AG09309 (cell line): ENCODE measurements around the gene INPP5J.
"Not testable (repeated sequence)": the region's sequence is repeated elsewhere in the genome, so short reads cannot be mapped to it uniquely, and the experiment has no call there.

Experiments
- DNase-seq: peaks from one replicate; pipeline ENCODE4 v3.0.0-alpha.2; 2010; ENCODE audit warnings: low read depth
- H3K4me3 ChIP-seq: 2 replicates; pipeline ENCODE4 v1.5.1; 2011; ENCODE audit warnings: mild to moderate bottlenecking, low read depth, low read length, moderate library complexity; ENCODE audit not compliant: control insufficient read depth
- TF ChIP-seq, protein P1 (sequence below): IDR thresholded peaks from 2 replicates; pipeline ENCODE4 v1.5.1; 2011; ENCODE audit warnings: mild to moderate bottlenecking, low read depth, low read length, inconsistent platforms; ENCODE audit not compliant: insufficient read depth, control insufficient read depth; ENCODE audit errors: missing control alignments

INPP5J gene

DNA sequence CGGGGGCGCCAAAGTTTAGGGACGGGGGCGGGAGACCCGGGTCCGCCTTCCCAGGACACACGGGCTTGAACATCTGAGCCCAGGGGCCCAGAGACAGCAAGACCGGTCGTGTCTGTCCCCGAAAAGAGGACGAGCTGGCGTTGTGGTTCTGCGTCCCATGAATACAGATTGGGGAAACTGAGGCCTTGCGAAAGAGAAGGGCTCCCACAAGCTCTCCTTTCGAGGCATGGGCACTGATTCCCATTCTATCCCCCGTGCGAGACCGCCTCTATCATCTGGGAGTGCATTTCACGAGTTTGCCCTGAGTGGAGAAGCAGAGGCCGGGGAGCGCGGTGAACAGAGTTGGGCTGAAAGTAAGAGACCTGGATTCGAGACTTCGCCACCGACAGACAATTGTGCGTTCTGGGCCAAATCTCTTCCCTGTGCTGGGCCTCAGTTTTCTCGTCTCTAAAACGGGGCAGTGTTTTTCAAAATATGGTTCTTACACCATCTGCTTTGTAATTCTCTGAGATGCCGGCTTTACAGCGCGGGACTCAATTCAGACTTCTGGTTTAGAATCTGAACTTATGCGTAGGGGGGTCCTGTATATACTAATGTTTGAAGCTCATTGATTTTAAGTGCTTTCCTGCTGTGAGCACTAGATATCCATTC, 37.7 kb downstream of the INPP5J start:
- no peak for DNase-seq
- TF ChIP-seq, protein P1, sequence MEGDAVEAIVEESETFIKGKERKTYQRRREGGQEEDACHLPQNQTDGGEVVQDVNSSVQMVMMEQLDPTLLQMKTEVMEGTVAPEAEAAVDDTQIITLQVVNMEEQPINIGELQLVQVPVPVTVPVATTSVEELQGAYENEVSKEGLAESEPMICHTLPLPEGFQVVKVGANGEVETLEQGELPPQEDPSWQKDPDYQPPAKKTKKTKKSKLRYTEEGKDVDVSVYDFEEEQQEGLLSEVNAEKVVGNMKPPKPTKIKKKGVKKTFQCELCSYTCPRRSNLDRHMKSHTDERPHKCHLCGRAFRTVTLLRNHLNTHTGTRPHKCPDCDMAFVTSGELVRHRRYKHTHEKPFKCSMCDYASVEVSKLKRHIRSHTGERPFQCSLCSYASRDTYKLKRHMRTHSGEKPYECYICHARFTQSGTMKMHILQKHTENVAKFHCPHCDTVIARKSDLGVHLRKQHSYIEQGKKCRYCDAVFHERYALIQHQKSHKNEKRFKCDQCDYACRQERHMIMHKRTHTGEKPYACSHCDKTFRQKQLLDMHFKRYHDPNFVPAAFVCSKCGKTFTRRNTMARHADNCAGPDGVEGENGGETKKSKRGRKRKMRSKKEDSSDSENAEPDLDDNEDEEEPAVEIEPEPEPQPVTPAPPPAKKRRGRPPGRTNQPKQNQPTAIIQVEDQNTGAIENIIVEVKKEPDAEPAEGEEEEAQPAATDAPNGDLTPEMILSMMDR = no peak
- H3K4me3 ChIP-seq = peak overlapping the region; percentile 58

DNA sequence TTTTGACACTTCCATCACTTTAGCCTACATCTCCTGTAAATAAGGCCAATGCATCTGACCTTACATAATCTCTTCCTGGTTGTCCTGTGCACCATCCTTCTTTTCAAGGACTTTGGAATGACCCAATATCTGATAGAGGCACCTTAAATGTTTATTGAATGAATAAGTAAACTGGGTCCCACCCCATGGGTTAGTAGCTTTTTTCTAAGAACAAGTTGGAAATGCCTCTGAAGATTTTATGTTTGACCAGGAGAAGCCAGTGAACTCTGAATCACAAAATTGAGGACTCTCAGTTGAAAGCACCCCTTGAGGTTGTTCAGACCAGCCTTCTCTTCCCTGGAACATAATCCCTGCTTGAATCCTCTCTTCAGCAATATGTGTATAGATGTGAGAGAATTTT, 38.6 kb downstream of the INPP5J start:
- no peak for DNase-seq
- peak overlapping the region; percentile 58 for H3K4me3 ChIP-seq
- TF ChIP-seq, protein P1 = no peak

DNA sequence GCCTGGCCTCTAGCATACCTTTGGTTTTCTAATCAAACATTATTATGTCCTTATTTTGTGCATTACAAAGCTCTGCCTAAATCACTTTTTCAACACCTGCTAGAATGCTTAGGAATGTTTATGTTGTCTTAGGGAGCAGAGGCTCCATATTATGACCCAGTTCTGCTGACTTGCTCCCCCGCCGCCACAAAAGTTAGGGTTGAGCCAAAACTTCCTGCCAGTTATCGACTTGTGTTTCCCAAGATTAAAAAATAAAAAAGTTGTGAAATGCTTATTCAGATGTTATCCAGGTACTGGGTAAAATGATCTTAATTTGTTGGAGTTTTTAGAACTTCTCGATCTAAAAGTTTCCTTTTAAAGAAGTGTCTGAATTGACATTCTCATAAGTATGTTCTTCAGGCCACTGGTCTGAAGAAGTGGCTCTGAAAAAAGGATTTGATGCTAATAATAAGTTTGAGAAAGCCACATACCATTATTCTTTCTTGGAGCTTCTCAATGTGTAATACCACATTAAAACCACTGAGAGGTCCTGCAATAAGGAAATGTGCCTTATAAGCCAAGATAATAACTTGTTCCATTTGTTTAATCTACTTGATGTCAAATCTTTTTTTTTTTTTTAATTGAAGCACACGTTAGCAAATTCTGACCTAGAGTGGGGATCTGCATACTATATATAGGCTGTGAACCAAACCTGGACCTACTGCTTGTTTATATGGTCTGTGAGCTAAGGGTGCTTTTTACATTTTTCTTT, 39.4 kb downstream of the INPP5J start:
- no peak overlapping the region for H3K4me3 ChIP-seq
- TF ChIP-seq, protein P1 = peak; percentile 5
- no peak for DNase-seq

GRCh38 chr22:31170971-31171370, 48.2 kb downstream of the INPP5J start:
- no peak for DNase-seq
- TF ChIP-seq, protein P1 = no peak
- H3K4me3 ChIP-seq = no peak overlapping the region

- DNase-seq, H3K4me3 ChIP-seq: not testable (repeated sequence)
Measured at GRCh38 chr22:31171734-31172133, 49.0 kb downstream of the INPP5J start.

- H3K4me3 ChIP-seq = no peak overlapping the region
- DNase-seq = peak; percentile 60
- TF ChIP-seq, protein P1 = no peak
Measured at GRCh38 chr22:31173386-31174145, 50.8 kb downstream of the INPP5J start.

GRCh38 chr22:31176923-31177322, 54.2 kb downstream of the INPP5J start:
- TF ChIP-seq, protein P1 = no peak
- DNase-seq = no peak
- H3K4me3 ChIP-seq = no peak overlapping the region
